ENCODE measurements around the gene SELENOM. TPM values are rescaled to one million over a fixed set of nuclear protein-coding genes. Genes with fewer than 3 reads are reported as not detected.
"Not testable (repeated sequence)": the region's sequence is repeated elsewhere in the genome, so short reads cannot be mapped to it uniquely, and the experiment has no call there.

Gene SELENOM
- total RNA-seq, 1 donor from 2014 or later: 22.4 TPM

- H3K36me3 Mint-ChIP-seq: peaks cover 6% of the 10 kb centered on the region
- no peak overlapping the region for H3K4me3 Mint-ChIP-seq
- no peaks in the 10 kb centered on the region for H3K27me3 Mint-ChIP-seq
- no peaks in the 10 kb centered on the region for H3K4me1 Mint-ChIP-seq (ENCODE audit: unreplicated experiment)
- no peak for TF ChIP-seq CTCF (conservative IDR thresholded peaks at IDR 0.05)
- no peak for DNase-seq (ENCODE audit: extremely low spot score, unreplicated experiment)
- no peaks in the 10 kb centered on the region for H3K9me3 Mint-ChIP-seq
- no peak overlapping the region for H3K27ac Mint-ChIP-seq
Observed at GRCh38 chr22:31097941-31098631, 9.3 kb downstream of the SELENOM start.

DNA sequence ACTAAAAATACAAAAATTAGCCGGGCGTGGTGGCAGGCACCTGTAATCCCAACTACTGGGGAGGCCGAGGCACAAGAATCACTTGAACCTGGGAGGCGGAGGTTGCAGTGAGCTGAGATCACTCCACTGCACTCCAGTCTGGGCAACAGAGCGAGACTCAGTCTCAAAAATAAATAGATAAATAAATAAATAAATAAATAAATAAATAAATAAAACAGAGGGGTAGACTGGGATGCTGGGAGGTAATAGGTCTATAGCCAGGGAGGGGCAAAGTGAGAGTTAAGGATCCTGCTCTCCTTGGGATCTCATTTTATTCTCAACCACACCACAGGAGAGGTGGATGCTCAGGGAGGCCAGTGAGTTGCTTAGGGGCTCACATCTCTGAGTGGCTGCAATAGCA, 9.8 kb downstream of the SELENOM start:
- H3K4me1 Mint-ChIP-seq (ENCODE audit: unreplicated experiment); H3K27me3 Mint-ChIP-seq; H3K36me3 Mint-ChIP-seq; H3K9me3 Mint-ChIP-seq; H3K27ac Mint-ChIP-seq; H3K4me3 Mint-ChIP-seq; DNase-seq (ENCODE audit: extremely low spot score, unreplicated experiment): not testable (repeated sequence)

- Mint-ChIP-seq H3K27me3 (no peaks in the 10 kb centered on the region), H3K36me3 (peaks cover 6% of the 10 kb centered on the region), H3K27ac (no peak overlapping the region), H3K4me3 (no peak overlapping the region), H3K4me1 (ENCODE audit: unreplicated experiment) (no peaks in the 10 kb centered on the region), H3K9me3 (no peaks in the 10 kb centered on the region)
- TF ChIP-seq CTCF (conservative IDR thresholded peaks at IDR 0.05): no peak
- no peak for DNase-seq (ENCODE audit: extremely low spot score, unreplicated experiment)
Observed at GRCh38 chr22:31096657-31097279, 10.6 kb downstream of the SELENOM start.

GRCh38 chr22:31095637-31096249, 11.6 kb downstream of the SELENOM start:
- H3K27me3 Mint-ChIP-seq: no peaks in the 10 kb centered on the region
- no peaks in the 10 kb centered on the region for H3K9me3 Mint-ChIP-seq
- no peak for DNase-seq (ENCODE audit: extremely low spot score, unreplicated experiment)
- H3K36me3 Mint-ChIP-seq: peaks cover 6% of the 10 kb centered on the region
- no peak overlapping the region for H3K4me3 Mint-ChIP-seq
- TF ChIP-seq CTCF (conservative IDR thresholded peaks at IDR 0.05): no peak
- no peak overlapping the region for H3K27ac Mint-ChIP-seq
- no peaks in the 10 kb centered on the region for H3K4me1 Mint-ChIP-seq (ENCODE audit: unreplicated experiment)

DNA sequence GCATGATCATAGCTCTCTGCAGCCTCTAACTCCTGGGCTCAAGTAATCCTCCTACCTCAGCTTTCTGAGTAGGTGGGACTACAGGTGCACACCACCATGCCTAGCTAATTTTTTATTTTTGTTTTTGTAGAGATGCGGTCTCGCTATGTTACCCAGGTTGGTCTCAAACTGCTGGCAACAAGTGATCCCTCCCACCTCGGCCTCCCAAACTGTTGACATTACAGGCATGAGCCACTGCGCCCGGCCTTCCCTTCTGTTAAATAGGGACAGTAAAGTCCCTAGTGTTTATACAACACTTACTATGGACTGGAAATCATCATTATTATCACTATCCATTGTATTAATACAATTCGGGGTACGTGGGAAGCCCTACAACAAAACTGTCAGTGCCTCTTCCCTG, 12.6 kb downstream of the SELENOM start:
- H3K4me1 Mint-ChIP-seq (ENCODE audit: unreplicated experiment): no peaks in the 10 kb centered on the region
- H3K36me3 Mint-ChIP-seq: peaks cover 6% of the 10 kb centered on the region
- no peak for TF ChIP-seq CTCF (conservative IDR thresholded peaks at IDR 0.05)
- no peaks in the 10 kb centered on the region for H3K27me3 Mint-ChIP-seq
- H3K27ac Mint-ChIP-seq: no peak overlapping the region
- no peaks in the 10 kb centered on the region for H3K9me3 Mint-ChIP-seq
- no peak for DNase-seq (ENCODE audit: extremely low spot score, unreplicated experiment)
- no peak overlapping the region for H3K4me3 Mint-ChIP-seq

GRCh38 chr22:31094021-31094551, 13.3 kb downstream of the SELENOM start:
- Mint-ChIP-seq H3K27ac (no peak overlapping the region), H3K9me3 (no peaks in the 10 kb centered on the region), H3K4me1 (ENCODE audit: unreplicated experiment) (no peaks in the 10 kb centered on the region), H3K27me3 (no peaks in the 10 kb centered on the region), H3K36me3 (peaks cover 6% of the 10 kb centered on the region), H3K4me3 (no peak overlapping the region)
- DNase-seq (ENCODE audit: extremely low spot score, unreplicated experiment): no peak
- no peak for TF ChIP-seq CTCF (conservative IDR thresholded peaks at IDR 0.05)

Measured in type B pancreatic cell (in vitro differentiated cells).